ENCODE results near the gene GHRL. TPM values are rescaled to one million over a fixed set of nuclear protein-coding genes. Genes with fewer than 3 reads are reported as not detected.
"Not testable (repeated sequence)": the region's sequence is repeated elsewhere in the genome, so short reads cannot be mapped to it uniquely, and the experiment has no call there.

Gene GHRL
- polyA plus RNA-seq, 4 donors, result 2.7 to 3.9 (median 3.3) TPM

DNA sequence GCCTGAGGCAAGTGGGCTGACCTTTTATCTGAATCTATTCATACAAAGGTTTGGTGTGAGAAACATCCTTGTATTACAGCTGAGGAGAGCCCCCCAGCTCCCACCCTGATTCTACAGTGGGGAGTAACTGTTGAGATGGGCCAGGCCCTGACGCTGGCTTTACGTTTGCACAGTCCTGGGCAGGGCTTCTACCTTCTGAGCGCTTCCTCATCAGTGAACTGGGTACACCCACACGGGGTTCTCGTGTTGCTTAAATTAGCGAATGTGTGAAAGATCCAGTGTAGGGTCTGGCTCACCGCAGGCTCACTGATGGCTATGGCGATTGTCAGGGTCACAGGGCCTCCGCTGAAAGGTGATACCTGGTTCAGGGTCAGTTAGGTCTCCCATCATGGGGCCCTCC lies 7.3 kb upstream of the GHRL start:
- no peak for DNase-seq (ENCODE audit: low read depth in 4 of 4, low spot score in 2 of 4)

DNA sequence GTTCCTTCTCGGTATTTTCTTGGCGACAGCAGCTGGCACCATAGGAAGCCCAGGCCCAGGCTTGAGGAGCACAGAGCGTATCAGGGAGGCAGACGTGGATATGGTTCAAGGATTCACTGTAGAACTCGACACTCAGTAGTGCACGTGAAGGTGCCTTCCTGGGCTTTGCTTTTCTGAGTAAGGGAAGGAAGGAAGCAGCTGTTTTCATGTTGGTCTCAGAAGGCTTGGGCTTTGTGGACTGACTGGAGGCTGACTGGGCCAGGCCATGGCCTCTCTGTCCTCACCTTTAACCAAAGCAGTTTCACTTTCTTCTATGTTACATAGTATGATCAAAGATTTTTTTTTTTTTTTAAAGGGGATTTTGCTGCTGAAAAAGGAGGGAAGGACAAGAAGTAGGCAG lies 6.9 kb upstream of the GHRL start:
- no peak for DNase-seq (ENCODE audit: low read depth in 4 of 4, low spot score in 2 of 4)

DNA sequence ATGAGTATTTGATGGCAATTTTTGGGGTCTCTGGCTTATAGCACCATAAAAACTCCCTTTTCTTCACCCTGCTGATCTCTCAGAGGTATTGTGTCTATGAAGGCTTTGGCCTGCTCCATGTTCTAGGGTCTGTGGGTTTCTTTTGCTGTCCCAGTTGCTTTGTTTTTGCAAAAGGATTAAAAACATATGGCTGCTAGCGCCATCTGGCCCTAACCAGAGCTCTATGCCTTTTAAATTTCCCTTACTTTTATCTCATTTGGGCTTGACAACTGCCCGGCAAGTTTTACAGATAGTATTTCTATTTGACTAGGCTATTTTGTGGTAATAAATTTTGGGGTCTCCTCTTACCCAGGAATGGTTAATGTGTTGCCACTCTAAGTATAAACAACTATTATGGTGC lies 6.4 kb upstream of the GHRL start:
- no peak for DNase-seq (ENCODE audit: low read depth in 4 of 4, low spot score in 2 of 4)

DNA sequence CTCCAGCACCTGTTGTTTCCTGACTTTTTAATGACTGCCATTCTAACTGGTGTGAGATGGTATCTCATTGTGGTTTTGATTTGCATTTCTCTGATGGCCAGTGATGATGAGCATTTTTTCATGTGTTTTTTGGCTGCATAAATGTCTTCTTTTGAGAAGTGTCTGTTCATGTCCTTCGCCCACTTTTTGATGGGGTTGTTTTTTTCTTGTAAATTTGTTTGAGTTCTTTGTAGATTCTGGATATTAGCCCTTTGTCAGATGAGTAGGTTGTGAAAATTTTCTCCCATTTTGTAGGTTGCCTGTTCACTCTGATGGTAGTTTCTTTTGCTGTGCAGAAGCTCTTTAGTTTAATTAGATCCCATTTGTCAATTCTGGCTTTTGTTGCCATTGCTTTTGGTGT lies 5.3 kb upstream of the GHRL start:
- not testable (repeated sequence) for DNase-seq (ENCODE audit: low read depth in 4 of 4, low spot score in 2 of 4)

DNA sequence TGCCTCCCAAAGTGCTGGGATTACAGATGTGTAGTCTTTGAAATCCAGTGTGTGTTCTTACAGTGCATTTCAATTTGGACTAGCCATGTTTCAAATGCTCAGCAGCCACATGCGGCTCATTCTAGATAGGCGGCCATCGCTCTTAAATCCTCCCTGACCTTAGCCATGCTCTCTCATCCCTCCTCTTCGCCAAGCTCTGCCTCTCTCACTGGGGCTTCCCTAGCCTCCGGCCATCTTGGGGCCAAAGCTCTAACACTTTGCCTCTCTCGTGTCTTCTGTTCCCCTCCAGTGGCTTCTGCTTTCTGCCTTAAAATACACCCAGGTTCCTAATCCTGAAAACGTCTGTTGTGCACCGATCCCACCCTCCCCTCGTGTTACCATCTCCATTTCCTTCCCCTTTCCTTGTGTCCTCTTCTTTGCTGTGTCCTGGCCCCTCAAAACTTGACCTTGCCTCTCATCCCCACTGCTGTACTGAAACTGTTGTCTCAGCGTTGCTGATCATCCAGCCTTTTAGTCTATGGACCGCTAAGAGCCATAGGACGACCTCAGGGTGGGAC lies 1.4 kb upstream of the GHRL start:
- no peak for DNase-seq (ENCODE audit: low read depth in 4 of 4, low spot score in 2 of 4)

DNA sequence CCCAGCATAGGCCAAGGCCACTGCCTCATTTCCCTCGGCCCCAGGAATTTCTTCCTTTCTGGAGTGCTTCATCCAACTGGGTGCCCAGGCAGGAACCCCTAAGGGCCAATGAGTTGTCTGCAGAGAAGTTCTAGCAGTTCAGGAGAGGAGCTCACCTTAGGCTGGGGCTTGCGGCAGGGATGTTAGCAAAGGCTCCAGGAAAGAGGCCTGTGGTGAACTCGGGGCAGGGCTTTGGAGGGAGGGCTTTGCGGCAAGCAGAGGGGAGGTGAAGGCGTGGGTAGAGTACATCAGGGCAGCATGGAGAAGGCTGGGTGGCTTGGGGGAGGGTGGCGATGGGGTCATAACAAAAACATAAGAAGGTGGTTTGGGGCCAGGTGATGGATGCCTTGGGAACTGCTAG lies 1.1 kb downstream of the GHRL start:
- no peak for DNase-seq (ENCODE audit: low read depth in 4 of 4, low spot score in 2 of 4)

DNA sequence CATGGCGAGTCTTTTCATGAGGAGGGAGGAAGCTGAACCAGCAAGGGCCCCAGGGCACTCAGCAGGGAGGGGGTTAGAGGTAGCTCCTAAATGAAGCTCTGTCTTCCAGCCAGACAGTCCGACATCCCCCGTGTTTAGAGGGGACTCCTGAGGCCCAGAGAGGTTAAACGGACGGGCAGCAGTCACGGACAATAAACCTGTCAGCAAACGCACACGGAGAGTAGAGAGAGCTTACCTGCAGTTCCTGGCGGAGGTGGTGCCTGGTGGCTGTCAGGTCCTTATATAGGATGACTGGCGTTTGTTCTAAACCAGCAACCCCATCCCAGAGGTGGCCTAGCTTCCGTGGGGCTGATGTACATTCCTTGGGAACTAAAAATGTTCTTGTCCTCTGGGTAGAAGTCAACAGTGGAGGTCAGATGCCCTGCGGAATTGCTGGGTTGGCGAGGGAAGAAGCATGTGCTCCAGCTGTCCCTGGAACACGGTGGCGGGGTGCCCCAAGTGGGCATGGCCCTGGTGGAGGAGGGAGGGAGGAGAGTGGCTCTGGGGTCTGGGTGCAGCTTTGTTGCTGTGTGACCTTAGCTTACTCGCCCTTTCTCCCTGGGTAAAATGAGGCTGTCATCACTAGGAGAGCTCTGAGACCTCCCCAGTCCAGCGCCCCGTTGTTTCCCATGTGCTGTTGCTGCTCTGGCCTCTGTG lies 2.1 kb downstream of the GHRL start:
- no peak for DNase-seq (ENCODE audit: low read depth in 4 of 4, low spot score in 2 of 4)

DNA sequence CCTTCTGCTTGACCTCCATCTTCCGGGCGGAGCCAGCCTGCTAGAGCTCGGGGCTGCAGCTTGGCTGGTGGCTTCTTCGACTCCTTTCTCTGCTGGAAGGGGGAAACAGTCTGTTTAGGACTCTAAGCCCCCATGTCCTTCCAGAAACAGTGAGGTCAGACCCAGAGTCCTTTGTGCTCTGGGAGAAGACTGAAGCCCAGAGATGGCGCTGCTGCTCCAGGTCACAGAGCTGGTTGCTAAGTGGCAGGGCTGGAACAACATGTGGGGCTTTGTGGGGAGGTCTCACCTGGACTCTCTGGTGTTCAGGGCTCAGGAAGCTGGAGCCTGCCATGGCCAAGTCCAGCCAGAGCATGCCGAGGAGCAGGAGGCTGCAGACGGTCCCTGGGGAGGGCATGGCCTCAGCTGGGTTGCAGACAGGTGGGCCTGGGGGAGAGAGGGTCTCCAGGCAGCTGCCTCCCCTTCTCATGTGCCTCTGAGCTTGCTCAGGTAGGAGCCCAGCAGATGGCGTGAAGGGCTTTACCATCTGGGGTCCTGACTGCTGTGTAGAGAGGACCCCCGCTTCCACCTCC lies 2.9 kb downstream of the GHRL start:
- DNase-seq (ENCODE audit: low read depth in 4 of 4, low spot score in 2 of 4), result no peak

DNA sequence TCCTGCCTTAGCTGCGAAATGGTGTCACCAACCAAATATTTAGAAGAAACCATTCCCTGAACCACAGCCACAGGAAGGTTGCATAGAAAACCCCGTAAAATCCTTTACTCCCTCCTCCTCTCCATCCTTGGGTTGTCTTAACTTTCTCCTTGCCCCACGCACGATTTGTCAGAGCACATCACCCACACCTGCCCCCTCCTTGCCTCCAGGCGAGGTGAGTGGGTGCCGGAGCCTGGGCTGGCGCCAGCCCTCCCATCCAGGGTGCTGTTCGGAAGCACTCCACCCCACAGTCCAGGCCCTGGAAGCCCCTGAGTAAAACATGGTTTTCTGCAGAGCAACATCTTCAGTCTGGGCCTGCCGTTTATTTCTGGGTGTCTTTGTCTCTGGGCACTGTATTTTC lies 3.7 kb downstream of the GHRL start:
- no peak for DNase-seq (ENCODE audit: low read depth in 4 of 4, low spot score in 2 of 4)

DNA sequence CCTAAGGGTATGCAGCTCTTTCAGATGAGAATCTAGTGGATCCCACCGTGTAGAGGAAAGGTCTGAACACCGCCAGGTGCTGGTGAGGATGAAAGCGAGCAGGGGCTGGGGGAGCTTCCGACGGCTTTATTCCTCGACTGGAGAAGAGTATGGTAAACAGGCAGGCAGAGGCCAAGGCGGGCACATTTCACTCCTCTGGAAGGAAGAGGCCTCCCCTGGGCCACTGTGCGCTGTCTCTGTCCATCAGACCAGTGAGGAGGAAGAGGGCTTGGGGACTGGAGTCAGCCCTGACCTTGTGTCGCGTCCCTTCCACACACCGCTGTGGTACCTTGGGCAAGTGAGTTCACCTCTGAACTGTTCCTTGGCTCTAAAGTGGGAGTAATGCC lies 4.2 kb downstream of the GHRL start:
- DNase-seq (ENCODE audit: low read depth in 4 of 4, low spot score in 2 of 4), result no peak

DNA sequence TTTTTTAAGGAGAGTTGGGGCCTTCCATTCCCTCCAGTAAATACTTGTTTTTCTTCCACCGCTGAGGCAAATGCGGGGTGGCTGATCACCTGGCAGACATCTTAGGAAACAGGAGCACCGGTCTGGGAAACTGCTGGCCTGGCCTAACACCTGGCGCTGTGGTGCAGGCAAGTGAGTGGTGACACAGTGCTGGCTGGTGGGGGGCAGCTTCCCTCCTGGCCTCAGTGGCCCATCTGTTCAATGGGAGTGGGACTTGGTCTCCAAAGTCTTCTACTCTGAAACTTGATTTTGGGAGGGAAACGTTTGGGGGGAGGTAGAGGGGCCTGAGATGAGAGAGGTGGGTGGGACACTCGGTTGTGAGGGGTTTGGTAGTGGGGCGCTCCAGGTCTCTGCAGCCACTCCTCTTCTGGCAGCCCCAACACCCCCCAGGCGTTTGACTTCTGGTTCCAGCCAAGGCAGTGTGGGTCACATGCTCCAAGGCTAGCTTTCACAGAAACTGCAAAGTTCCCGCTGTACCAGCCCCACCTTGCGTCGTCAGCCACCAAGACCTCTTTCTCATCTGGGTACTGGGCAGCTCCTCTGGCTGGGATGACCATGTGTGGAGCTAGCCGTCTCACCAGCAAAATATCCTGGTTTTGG lies 4.7 kb downstream of the GHRL start:
- no peak for DNase-seq (ENCODE audit: low read depth in 4 of 4, low spot score in 2 of 4)

DNA sequence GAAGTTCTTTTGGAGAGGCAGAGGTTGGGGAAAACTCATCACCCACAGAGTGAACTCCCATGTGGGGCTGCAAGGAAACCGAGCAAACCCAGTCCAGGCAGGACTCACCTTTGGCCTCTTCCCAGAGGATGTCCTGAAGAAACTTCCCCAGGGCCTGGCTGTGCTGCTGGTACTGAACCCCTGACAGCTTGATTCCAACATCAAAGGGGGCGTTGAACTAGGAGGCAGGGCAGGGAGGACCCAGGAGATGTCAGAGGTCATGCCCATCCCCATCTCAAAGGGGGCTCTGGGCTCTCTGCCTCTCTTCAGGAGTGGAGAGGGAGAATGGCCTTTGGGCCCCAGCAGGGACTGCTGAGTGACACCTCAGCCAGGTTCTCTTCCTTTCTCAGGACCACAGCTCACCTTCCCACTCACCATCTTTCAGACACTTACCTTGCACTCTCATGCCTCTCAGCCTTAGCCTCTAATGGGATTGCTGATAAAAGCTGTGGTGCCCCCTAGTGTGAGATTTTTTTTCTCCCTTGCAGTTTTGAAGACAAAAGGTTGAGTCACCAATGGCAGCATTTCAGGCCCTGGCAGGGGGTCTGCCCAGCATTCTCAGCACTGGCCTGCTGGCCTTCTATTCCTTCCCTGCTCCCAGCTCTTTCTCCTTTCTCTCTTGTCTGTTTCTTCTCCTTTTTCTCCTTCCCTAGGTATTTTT lies 6.0 kb downstream of the GHRL start:
- no peak for DNase-seq (ENCODE audit: low read depth in 4 of 4, low spot score in 2 of 4)

DNA sequence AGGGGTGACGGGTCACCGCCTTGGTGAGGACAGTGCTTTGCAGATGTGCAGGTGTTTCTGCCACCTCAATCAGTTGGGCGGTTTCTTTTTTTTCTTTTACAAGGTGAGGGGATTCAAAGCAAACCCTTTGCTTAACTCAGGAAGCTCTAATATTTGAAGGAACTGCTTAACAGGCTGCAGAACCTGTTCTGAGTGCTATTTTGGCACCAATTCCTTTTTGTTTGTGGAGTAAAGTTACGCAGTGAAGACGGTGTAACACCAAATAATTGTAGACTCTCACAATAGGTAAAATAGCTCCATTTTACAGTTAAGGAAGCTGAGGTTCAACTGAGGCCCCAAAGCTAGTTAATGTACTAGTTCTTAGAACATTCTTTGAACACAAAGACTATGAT lies 6.6 kb downstream of the GHRL start:
- no peak for DNase-seq (ENCODE audit: low read depth in 4 of 4, low spot score in 2 of 4)

DNA sequence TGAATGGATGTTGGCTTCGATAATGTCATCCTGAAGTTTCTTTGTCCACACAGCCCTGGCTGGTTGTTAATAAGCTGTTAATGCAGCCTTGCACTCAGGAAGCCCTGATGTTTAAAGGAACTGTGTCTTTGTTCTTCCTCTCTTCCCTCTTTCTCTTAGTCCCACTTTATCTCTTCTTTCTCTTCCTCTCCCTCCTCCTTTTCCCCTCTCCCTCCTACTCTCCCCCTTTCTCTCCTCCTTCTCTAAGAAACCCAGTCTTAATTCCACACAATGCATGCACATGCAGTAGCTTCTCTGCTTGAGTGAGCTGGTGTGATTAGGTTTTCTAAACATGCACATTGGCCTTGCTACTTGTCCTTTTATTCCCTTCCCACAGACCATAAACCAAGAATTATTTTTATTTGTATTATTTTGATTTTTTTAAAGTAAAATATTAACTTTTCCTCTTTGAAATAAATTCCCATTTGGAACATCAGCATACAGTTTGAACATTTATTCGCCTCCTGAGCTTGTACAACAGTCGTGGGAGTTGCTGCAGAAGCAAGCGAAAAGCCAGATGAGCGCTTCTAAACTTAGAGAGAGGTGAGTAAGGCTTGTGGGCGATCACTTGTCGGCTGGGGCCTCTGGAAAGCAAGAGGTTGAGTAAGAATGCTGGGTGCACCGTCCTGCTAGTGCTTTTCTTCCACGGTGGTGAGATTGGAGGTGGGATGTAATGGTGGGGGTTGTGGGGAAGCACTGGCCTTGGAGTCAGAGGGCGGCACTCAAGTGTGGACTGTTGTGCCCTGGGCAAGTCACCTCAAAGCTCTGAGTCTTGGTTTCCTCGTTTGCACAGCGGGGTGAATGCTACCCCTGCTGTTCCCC lies 7.2 kb downstream of the GHRL start:
- no peak for DNase-seq (ENCODE audit: low read depth in 4 of 4, low spot score in 2 of 4)

DNA sequence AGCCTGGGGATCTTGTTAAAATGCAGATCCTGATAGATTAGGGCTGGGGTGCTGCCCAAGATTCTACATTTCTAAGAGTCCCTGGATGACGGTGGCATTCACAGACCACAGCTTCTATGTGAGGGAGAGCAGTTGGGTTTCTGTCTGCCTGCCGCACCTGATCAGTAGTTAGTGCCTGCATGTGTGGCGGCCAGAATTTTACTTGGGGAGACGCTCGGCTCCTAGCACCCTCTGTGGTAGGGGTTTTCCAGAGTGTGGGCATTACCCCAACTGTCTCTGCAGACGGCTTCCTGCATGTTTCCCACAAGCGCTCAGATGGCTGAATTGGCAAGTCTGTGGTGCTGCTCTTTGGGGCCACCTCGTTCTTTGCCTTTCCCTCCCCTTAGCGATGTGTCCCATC lies 8.3 kb downstream of the GHRL start:
- no peak for DNase-seq (ENCODE audit: low read depth in 4 of 4, low spot score in 2 of 4)

DNA sequence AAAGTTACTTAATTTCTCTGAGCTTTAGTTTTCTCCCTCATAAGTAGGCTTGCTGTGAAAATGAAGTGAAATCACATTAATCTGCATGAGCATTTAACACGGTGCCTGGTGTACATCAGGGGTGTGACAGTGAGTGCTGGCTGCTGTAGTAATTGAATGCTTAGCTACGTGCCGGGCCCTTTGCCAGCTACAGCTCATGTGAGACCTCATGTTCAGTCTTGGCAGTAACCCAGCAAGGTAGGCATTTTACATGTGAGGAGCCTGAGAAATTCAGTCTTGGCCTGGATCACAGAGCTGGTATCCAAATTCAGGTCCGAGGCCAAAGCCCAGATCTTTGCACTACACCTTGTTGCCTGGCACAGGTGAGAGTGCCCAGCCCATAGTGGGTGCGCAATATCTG lies 9.1 kb downstream of the GHRL start:
- DNase-seq (ENCODE audit: low read depth in 4 of 4, low spot score in 2 of 4), result no peak

DNA sequence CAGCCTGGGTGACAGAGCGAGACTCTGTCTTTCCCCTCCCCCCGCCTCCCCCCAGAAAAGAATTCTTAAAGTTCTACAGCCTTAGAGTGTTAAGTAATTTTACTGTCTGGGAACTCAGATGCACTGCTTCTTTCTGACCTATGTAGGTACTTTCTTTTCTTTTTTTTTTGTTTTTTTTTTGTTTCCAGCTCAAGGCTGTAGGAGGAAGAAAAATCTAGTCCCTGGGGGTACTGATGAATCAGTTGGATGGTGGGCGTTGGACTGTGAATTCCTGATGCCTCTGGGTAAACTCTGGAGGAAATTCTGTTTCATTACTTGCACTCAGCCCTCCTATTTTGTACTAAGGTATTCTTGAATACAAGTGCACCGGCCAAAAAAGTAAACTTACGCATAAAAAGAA lies 10.8 kb downstream of the GHRL start:
- no peak for DNase-seq (ENCODE audit: low read depth in 4 of 4, low spot score in 2 of 4)

DNA sequence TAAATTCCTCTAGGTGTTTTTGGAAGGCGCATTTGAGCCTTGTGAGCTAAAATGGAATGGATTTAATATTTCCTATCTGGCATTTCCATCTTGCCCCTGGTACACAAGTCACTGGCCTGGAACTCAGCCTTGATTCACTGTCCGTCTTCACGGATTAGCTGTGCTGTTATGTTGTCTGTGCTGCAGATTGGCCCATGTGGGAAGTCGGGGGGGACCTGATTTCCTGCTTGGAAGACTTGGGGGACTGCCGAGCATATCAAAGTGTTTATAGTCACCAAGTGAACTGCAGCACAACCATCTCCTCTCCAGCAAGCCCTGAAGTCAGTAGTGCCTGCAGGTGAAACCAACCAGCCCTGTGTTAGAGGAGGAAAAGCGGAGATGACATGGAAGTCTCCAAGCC lies 12.2 kb downstream of the GHRL start:
- DNase-seq (ENCODE audit: low read depth in 4 of 4, low spot score in 2 of 4), result no peak

DNA sequence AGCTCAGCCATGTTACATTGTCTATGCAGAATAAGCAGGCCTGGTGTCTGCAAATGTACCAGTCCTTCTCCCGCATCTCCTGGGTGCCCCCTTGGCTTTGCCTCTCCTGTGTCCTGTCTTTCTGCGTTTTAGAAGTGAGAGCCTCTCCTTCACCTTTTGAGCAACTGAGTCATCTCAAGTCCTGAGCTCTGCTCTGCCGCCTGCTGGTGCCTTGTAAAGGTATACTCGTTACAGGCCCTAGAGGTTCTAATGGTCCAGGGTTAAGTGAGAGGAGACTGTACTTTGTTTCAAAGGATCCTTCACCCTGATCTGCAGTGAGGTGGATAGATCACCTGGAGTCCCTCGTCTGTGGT lies 12.6 kb downstream of the GHRL start:
- DNase-seq (ENCODE audit: low read depth in 4 of 4, low spot score in 2 of 4), result no peak

DNA sequence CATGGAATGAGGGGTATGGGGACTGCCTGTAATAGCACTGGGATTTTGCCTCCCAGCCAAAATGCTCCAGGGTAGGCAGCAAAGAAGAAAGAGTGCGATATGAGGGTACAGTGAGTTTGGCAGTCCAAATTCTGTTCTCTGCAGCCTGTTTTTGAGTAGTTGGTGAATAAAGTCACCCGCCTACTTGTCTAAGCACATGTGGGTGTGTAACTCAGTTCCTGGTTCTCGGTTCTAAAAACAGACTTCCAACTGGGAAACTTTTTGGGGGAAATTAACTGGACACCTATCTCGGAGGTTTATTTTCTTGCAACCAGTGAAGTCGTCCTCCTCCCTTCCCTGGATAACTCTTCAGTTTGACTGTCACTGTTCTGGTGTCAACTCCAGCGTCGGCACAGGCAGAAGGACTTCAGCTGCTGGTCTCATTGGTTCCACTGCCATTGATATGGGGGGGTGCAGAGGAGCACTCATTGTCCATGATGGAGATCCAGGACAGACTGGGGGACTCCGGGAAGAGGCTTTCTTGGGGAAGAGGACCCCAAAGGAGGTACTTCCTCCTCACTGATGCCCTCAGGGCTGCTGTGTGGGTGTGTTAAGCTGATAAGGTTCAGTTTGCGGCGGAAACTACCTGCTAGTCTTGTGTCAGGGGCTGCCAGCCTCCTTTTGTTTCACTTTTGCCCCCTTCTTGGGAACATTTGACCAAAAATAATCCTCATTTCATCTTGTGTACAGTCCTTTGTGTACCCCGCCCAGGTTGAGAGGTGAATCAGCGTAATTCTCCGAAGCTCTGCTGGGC lies 13.2 kb downstream of the GHRL start:
- no peak for DNase-seq (ENCODE audit: low read depth in 4 of 4, low spot score in 2 of 4)

Measured in left renal cortex interstitium (tissue), 4 donors.